HG03066 (cell line): Measurements from ENCODE around the gene ORC1.
"Not testable (repeated sequence)": the region's sequence is repeated elsewhere in the genome, so short reads cannot be mapped to it uniquely, and the experiment has no call there.

Source experiments
- ATAC-seq: cut with Tn5 transposase; IDR thresholded peaks from one replicate; pipeline ENCODE4 v1.9.1; 2021; ENCODE audit warnings: low read depth; ENCODE audit not compliant: unreplicated experiment

The ORC1 gene

GRCh38 chr1:52393174-52393573 is 11.0 kb downstream of the ORC1 start:
- ATAC-seq: no peak

GRCh38 chr1:52386458-52386857 is 17.8 kb downstream of the ORC1 start:
- ATAC-seq: no peak

GRCh38 chr1:52385376-52385775 is 18.8 kb downstream of the ORC1 start:
- ATAC-seq: no peak

GRCh38 chr1:52369851-52370250 is 34.4 kb downstream of the ORC1 start:
- ATAC-seq: not testable (repeated sequence)

GRCh38 chr1:52368383-52369172 is 35.6 kb downstream of the ORC1 start:
- no peak for ATAC-seq

- ATAC-seq: no peak
Measured at GRCh38 chr1:52367272-52367671, 37.0 kb downstream of the ORC1 start.

- no peak for ATAC-seq
Measured at GRCh38 chr1:52366517-52366827, 37.8 kb downstream of the ORC1 start.

GRCh38 chr1:52365746-52366516 is 38.3 kb downstream of the ORC1 start, which contains the start of gene CC2D1B:
Gene CC2D1B (minus strand): TSS chr1:52366205. CDS start chr1:52364620, 1,585 bp downstream.
- ATAC-seq: peak; percentile 91

- ATAC-seq: no peak
Measured at GRCh38 chr1:52365071-52365745, 39.0 kb downstream of the ORC1 start.

GRCh38 chr1:52364235-52364839 is 39.9 kb downstream of the ORC1 start:
- ATAC-seq: no peak

GRCh38 chr1:52360595-52360968 is 43.6 kb downstream of the ORC1 start:
- ATAC-seq: no peak

GRCh38 chr1:52359676-52360594 is 44.3 kb downstream of the ORC1 start:
- no peak for ATAC-seq

- no peak for ATAC-seq
Measured at GRCh38 chr1:52358851-52359497, 45.2 kb downstream of the ORC1 start.

GRCh38 chr1:52357397-52357796 is 46.8 kb downstream of the ORC1 start:
- ATAC-seq: no peak

GRCh38 chr1:52356818-52357355 is 47.3 kb downstream of the ORC1 start:
- ATAC-seq: no peak

GRCh38 chr1:52355847-52356505 is 48.2 kb downstream of the ORC1 start:
- ATAC-seq: no peak

GRCh38 chr1:52355436-52355835 is 48.8 kb downstream of the ORC1 start:
- ATAC-seq: no peak

- ATAC-seq: no peak
Measured at GRCh38 chr1:52352690-52353089, 51.5 kb downstream of the ORC1 start.
